Liver (tissue), 9 donors: Measurements from ENCODE around the gene CELF2. TPM values are rescaled to one million over a fixed set of nuclear protein-coding genes. Genes with fewer than 3 reads are reported as not detected.

Source experiments
- DNase-seq: peaks from one replicate; pipeline ENCODE4 v3.0.0-alpha.2; 2017; ENCODE audit warnings: low spot score
- H3K27ac ChIP-seq, 2 donors: one replicate each; pipeline ENCODE4 v1.7.0; 2013; ENCODE audit warnings: inconsistent platforms in 2 of 2, low read length in 2 of 2, control low read depth in 1 of 2, low read depth in 1 of 2, mild to moderate bottlenecking in 1 of 2
- H3K27me3 ChIP-seq, 4 donors: one replicate each; pipeline versions ENCODE4 v1.6.1 to v1.7.0; 2013; ENCODE audit warnings: low read length in 3 of 4, inconsistent platforms in 1 of 4, mild to moderate bottlenecking in 1 of 4, moderate library complexity in 1 of 4; ENCODE audit not compliant: control insufficient read depth in 4 of 4, insufficient read depth in 4 of 4
- H3K36me3 ChIP-seq, 4 donors: one replicate each; pipeline versions ENCODE4 v1.6.1 to v1.7.0; 2013; ENCODE audit warnings: low read length in 3 of 4, mild to moderate bottlenecking in 3 of 4, low read depth in 1 of 4, moderate library complexity in 1 of 4; ENCODE audit not compliant: control insufficient read depth in 4 of 4, insufficient read depth in 3 of 4
- H3K4me1 ChIP-seq, 4 donors: one replicate each; pipeline versions ENCODE4 v1.6.1 to v1.7.0; 2013; ENCODE audit warnings: low read length in 3 of 4, mild to moderate bottlenecking in 3 of 4, moderate library complexity in 1 of 4; ENCODE audit not compliant: control insufficient read depth in 4 of 4, insufficient read depth in 4 of 4
- H3K4me3 ChIP-seq, 3 donors: one replicate each; pipeline versions ENCODE4 v1.6.1 to v1.7.0; 2013; ENCODE audit warnings: low read length in 3 of 3, control low read depth in 1 of 3, low read depth in 1 of 3, mild to moderate bottlenecking in 1 of 3
- H3K9ac ChIP-seq, 2 donors: one replicate each; pipeline ENCODE4 v1.7.0; 2013; ENCODE audit warnings: low read length in 2 of 2, mild to moderate bottlenecking in 2 of 2, moderate library complexity in 2 of 2, control low read depth in 1 of 2, low read depth in 1 of 2
- H3K9me3 ChIP-seq, 4 donors: one replicate each; pipeline versions ENCODE4 v1.6.1 to v1.7.0; 2013; ENCODE audit warnings: low read length in 3 of 4; ENCODE audit not compliant: control insufficient read depth in 4 of 4
- CTCF ChIP-seq: fragments of 150-350 bp; IDR thresholded peaks from 2 replicates; pipeline ENCODE4 v1.5.1; 2017; ENCODE audit warnings: improper control_type of control experiment, low read depth, low read length; ENCODE audit not compliant: missing input control
- EGR1 ChIP-seq, 2 donors: IDR thresholded peaks; 2 replicates each; pipeline ENCODE4 v1.6.1; 2016 to 2018; ENCODE audit warnings: antibody characterized with exemption in 2 of 2, low read depth in 2 of 2
- FOXA2 ChIP-seq: IDR thresholded peaks from 2 replicates; pipeline ENCODE4 v1.6.1; 2016; ENCODE audit warnings: antibody characterized with exemption
- GABPA ChIP-seq, 2 donors: IDR thresholded peaks in 1 of 2; conservative IDR thresholded peaks in 1 of 2; 2 replicates each; pipeline ENCODE4 v1.6.1; 2016; ENCODE audit warnings: antibody characterized with exemption in 2 of 2, mild to moderate bottlenecking in 1 of 2, moderate library complexity in 1 of 2
- HNF4A ChIP-seq, 2 donors: conservative IDR thresholded peaks; 2 replicates each; pipeline ENCODE4 v1.6.1; 2016; ENCODE audit warnings: antibody characterized with exemption in 2 of 2, mild to moderate bottlenecking in 2 of 2
- HNF4G ChIP-seq: IDR thresholded peaks from 2 replicates; pipeline ENCODE4 v1.6.1; 2016; ENCODE audit warnings: antibody characterized with exemption
- JUND ChIP-seq, 2 donors: IDR thresholded peaks; 2 replicates each; pipeline ENCODE4 v1.6.1; 2016; ENCODE audit warnings: antibody characterized with exemption in 2 of 2
- NR2F2 ChIP-seq: IDR thresholded peaks from 2 replicates; pipeline ENCODE4 v1.6.1; 2016; ENCODE audit warnings: antibody characterized with exemption
- RAD21 ChIP-seq, 2 donors: IDR thresholded peaks; 2 replicates each; pipeline ENCODE4 v1.6.1; 2016; ENCODE audit warnings: antibody characterized with exemption in 2 of 2, mild to moderate bottlenecking in 2 of 2
- RXRA ChIP-seq, 2 donors: IDR thresholded peaks; 2 replicates each; pipeline ENCODE4 v1.6.1; 2017 to 2018; ENCODE audit warnings: antibody characterized with exemption in 2 of 2, mild to moderate bottlenecking in 1 of 2
- SP1 ChIP-seq: IDR thresholded peaks from 2 replicates; pipeline ENCODE4 v1.6.1; 2018; ENCODE audit warnings: antibody characterized with exemption, mild to moderate bottlenecking
- TAF1 ChIP-seq: conservative IDR thresholded peaks from 2 replicates; pipeline ENCODE4 v1.6.1; 2016; ENCODE audit warnings: antibody characterized with exemption, mild to moderate bottlenecking
- YY1 ChIP-seq: IDR thresholded peaks from 2 replicates; pipeline ENCODE4 v1.6.1; 2016; ENCODE audit warnings: antibody characterized with exemption, mild to moderate bottlenecking
- WGBS: extraction: QIAGEN DNeasy Blood & Tissue Kit; methylation state at CpG from one replicate; pipeline ENCODE4 v1.1.7; 2013; 5-methylcytosine and 5-hydroxymethylcytosine counted together
- polyA plus RNA-seq, 2 donors: library from polyadenylated mRNA; stranded (reverse) in 1 of 2; unstranded in 1 of 2; fragments of 200-250 nt in 1 of 2; fragments of >200 nt in 1 of 2; fragmentation: Nextera tagmentation in 1 of 2; extraction: Ambion mirVana in 1 of 2; gene quantifications; one replicate each; pipeline versions ENCODE4 v1.2.1 to v1.2.3, GENCODE V29; 2013 to 2015
- total RNA-seq, 2 donors: library from RNA; depleted of rRNA; stranded (reverse); fragments of >200 nt; gene quantifications; one replicate each; pipeline ENCODE4 v1.2.3, GENCODE V29; 2014
- TF ChIP-seq, protein P1 (sequence below): IDR thresholded peaks from 2 replicates; pipeline ENCODE4 v1.6.1; 2016; ENCODE audit warnings: antibody characterized with exemption
- TF ChIP-seq, protein P2 (sequence below): IDR thresholded peaks from 2 replicates; pipeline ENCODE4 v1.6.1; 2016; ENCODE audit warnings: antibody characterized with exemption, mild to moderate bottlenecking
- TF ChIP-seq, protein P3 (sequence below): IDR thresholded peaks from 2 replicates; pipeline ENCODE4 v1.6.1; 2016; ENCODE audit warnings: antibody characterized with exemption
- donor health status: healthy.
- donor health status: healthy.
- donor health status: healthy.
- donor health status: healthy.
- donor health status: healthy.

The CELF2 gene
- total and polyA plus RNA-seq, 4 donors: 1.4 to 8.5 (median 5.6) TPM

GRCh38 chr10:11204351-11204942, 186.8 kb downstream of the CELF2 start:
- TF ChIP-seq, protein P1, sequence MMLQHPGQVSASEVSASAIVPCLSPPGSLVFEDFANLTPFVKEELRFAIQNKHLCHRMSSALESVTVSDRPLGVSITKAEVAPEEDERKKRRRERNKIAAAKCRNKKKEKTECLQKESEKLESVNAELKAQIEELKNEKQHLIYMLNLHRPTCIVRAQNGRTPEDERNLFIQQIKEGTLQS: no peak
- TF ChIP-seq, protein P2, sequence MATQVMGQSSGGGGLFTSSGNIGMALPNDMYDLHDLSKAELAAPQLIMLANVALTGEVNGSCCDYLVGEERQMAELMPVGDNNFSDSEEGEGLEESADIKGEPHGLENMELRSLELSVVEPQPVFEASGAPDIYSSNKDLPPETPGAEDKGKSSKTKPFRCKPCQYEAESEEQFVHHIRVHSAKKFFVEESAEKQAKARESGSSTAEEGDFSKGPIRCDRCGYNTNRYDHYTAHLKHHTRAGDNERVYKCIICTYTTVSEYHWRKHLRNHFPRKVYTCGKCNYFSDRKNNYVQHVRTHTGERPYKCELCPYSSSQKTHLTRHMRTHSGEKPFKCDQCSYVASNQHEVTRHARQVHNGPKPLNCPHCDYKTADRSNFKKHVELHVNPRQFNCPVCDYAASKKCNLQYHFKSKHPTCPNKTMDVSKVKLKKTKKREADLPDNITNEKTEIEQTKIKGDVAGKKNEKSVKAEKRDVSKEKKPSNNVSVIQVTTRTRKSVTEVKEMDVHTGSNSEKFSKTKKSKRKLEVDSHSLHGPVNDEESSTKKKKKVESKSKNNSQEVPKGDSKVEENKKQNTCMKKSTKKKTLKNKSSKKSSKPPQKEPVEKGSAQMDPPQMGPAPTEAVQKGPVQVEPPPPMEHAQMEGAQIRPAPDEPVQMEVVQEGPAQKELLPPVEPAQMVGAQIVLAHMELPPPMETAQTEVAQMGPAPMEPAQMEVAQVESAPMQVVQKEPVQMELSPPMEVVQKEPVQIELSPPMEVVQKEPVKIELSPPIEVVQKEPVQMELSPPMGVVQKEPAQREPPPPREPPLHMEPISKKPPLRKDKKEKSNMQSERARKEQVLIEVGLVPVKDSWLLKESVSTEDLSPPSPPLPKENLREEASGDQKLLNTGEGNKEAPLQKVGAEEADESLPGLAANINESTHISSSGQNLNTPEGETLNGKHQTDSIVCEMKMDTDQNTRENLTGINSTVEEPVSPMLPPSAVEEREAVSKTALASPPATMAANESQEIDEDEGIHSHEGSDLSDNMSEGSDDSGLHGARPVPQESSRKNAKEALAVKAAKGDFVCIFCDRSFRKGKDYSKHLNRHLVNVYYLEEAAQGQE: no peak
- no peak for TF ChIP-seq CTCF
- TF ChIP-seq JUND (IDR thresholded peaks at IDR 0.05): no peak
- TF ChIP-seq RAD21 (IDR thresholded peaks at IDR 0.05): no peak
- peaks cover 0 to 3% (median 0%) of the 10 kb centered on the region in 4 donors for H3K9me3 ChIP-seq
- no peak overlapping the region for H3K27ac ChIP-seq
- WGBS: 58% methylated on average over 19 of the region's 19 CpGs
- H3K4me1 ChIP-seq: no peaks in the 10 kb centered on the region
- no peak overlapping the region for H3K4me3 ChIP-seq
- H3K27me3 ChIP-seq: peaks cover 0 to 4% (median 0%) of the 10 kb centered on the region in 4 donors
- DNase-seq: no peak
- H3K9ac ChIP-seq: no peak overlapping the region
- H3K36me3 ChIP-seq: no peaks in the 10 kb centered on the region

- Histone ChIP-seq H3K36me3 (no peaks in the 10 kb centered on the region), H3K27ac (no peak overlapping the region), H3K4me3 (no peak overlapping the region), H3K9ac (no peak overlapping the region), H3K27me3 (peaks cover 0 to 4% (median 0%) of the 10 kb centered on the region in 4 donors), H3K9me3 (peaks cover 0 to 3% (median 0%) of the 10 kb centered on the region in 4 donors), H3K4me1 (no peaks in the 10 kb centered on the region)
- 88% methylated on average over 13 of the region's 13 CpGs for WGBS
- no peak for DNase-seq
- TF ChIP-seq, protein P2: no peak
- TF ChIP-seq GABPA (IDR thresholded peaks at IDR 0.05 in 1 of 2, conservative IDR thresholded peaks at IDR 0.05 in 1 of 2) (no peak), EGR1 (IDR thresholded peaks at IDR 0.05; ENCODE audit: low read depth in 2 of 2) (no peak), RAD21 (IDR thresholded peaks at IDR 0.05) (no peak), SP1 (no peak), YY1 (no peak), HNF4A (conservative IDR thresholded peaks at IDR 0.05) (no peak), NR2F2 (no peak), CTCF (no peak), JUND (IDR thresholded peaks at IDR 0.05) (no peak), RXRA (IDR thresholded peaks at IDR 0.05) (no peak), TAF1 (no peak), FOXA2 (no peak), HNF4G (no peak)
- TF ChIP-seq, protein P3, sequence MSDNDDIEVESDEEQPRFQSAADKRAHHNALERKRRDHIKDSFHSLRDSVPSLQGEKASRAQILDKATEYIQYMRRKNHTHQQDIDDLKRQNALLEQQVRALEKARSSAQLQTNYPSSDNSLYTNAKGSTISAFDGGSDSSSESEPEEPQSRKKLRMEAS: no peak
These were observed 187.5 kb downstream of the CELF2 start for GRCh38 chr10:11205030-11205772.
